GM12872 (cell line): ENCODE results near the gene RAB11FIP3.

ENCODE experiments used
- CTCF ChIP-seq: IDR thresholded peaks from 3 replicates; pipeline ENCODE4 v1.5.1; 2011; ENCODE audit warnings: low read depth, mild to moderate bottlenecking, low read length, moderate library complexity; ENCODE audit not compliant: insufficient read depth

RAB11FIP3 gene

GRCh38 chr16:515175-515938, 89.9 kb downstream of the RAB11FIP3 start:
- TF ChIP-seq CTCF, result no peak

GRCh38 chr16:515939-516226, 90.4 kb downstream of the RAB11FIP3 start:
- TF ChIP-seq CTCF, result no peak

- no peak for TF ChIP-seq CTCF
Observed at GRCh38 chr16:516301-516700, 90.9 kb downstream of the RAB11FIP3 start.

DNA sequence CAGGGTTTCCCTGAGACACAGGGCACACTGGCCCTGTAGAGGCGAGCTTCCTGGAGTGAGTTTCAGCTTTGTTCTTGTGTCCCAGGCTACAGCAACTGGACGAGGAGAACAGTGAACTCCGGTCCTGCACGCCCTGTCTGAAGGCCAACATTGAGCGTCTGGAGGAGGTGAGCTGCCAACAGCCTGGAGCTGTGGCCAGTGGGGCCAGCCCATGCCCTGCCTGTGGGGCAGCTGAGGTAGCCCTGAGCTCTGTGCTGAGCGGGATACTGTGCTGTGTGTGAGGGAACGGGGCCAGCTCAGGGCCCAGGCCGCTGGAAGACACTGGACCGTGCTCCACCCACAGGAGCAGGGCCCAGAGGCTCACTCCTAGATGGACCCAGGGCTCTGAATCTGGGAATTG, 93.4 kb downstream of the RAB11FIP3 start:
- no peak for TF ChIP-seq CTCF

DNA sequence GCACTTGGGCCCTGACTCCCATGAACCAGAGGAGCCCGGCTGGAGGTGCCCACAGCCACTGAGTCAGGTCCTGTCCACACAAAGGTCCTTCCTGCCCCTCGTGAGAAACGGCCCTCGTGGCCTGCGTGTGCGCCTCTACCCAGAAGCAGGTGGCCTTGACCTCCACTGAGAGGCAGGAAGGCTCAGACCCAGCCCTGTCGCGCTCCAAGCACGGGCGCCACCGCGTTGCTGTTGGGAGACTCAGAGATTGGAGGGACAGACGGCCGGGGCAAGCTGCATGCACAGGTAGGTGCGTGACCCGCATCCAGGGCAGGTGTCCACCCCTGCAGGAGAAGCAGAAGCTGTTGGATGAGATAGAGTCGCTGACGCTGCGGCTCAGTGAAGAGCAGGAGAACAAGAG, 94.0 kb downstream of the RAB11FIP3 start:
- no peak for TF ChIP-seq CTCF

- no peak for TF ChIP-seq CTCF
Observed at GRCh38 chr16:519841-520687, 94.6 kb downstream of the RAB11FIP3 start.

- TF ChIP-seq CTCF, result no peak
Observed at GRCh38 chr16:520847-521246, 95.4 kb downstream of the RAB11FIP3 start.
